Neuronal stem cell (in vitro differentiated cells): ENCODE data around the gene ZNF525.
"Not testable (repeated sequence)": the region's sequence is repeated elsewhere in the genome, so short reads cannot be mapped to it uniquely, and the experiment has no call there.

Experiments used
- DNase-seq: peaks from one replicate; pipeline ENCODE4 v3.0.0-alpha.2; 2013; ENCODE audit warnings: low spot score
- H2AFZ ChIP-seq: one replicate; pipeline ENCODE4 v1.6.1; 2013; ENCODE audit warnings: mild to moderate bottlenecking, low read length, inconsistent platforms
- H2AK5ac ChIP-seq: 2 replicates; pipeline ENCODE4 v1.6.1; 2013; ENCODE audit warnings: low read depth, mild to moderate bottlenecking, inconsistent platforms, low read length, moderate library complexity, mixed read lengths
- H2BK120ac ChIP-seq: 2 replicates; pipeline ENCODE4 v1.6.1; 2013; ENCODE audit warnings: low read depth, mild to moderate bottlenecking, inconsistent platforms, low read length, moderate library complexity, mixed read lengths
- H2BK12ac ChIP-seq: one replicate; pipeline ENCODE4 v1.6.1; 2013; ENCODE audit warnings: low read length, inconsistent platforms
- H2BK15ac ChIP-seq: 2 replicates; pipeline ENCODE4 v1.6.1; 2013; ENCODE audit warnings: mild to moderate bottlenecking, low read length, inconsistent platforms, mixed read lengths
- H2BK5ac ChIP-seq: one replicate; pipeline ENCODE4 v1.6.1; 2013; ENCODE audit warnings: inconsistent platforms, mild to moderate bottlenecking, low read length, moderate library complexity
- H3K14ac ChIP-seq: one replicate; pipeline ENCODE4 v1.6.1; 2013; ENCODE audit warnings: low read length, inconsistent platforms
- H3K18ac ChIP-seq: 2 replicates; pipeline ENCODE4 v1.6.1; 2013; ENCODE audit warnings: low read length, inconsistent platforms
- H3K23ac ChIP-seq: 2 replicates; pipeline ENCODE4 v1.6.1; 2013; ENCODE audit warnings: low read depth, mild to moderate bottlenecking, mixed read lengths, low read length, inconsistent platforms; ENCODE audit not compliant: poor library complexity
- H3K27ac ChIP-seq: replicated peaks from 3 replicates; pipeline ENCODE4 v1.5.1; 2013; ENCODE audit warnings: low read length, inconsistent platforms
- H3K27me3 ChIP-seq, 3 experiments: 2 replicates each; pipeline ENCODE4 v1.6.1; 2013; ENCODE audit warnings: low read length in 3 of 3, mild to moderate bottlenecking in 2 of 3, inconsistent platforms in 1 of 3, low read depth in 1 of 3, mixed read lengths in 1 of 3, moderate library complexity in 1 of 3; ENCODE audit not compliant: control insufficient read depth in 3 of 3, insufficient read depth in 3 of 3
- H3K36me3 ChIP-seq, 2 donors: replicated peaks in 1 of 2; 2 replicates each; pipeline ENCODE4 v1.6.1; 2013; ENCODE audit warnings: low read length in 2 of 2; ENCODE audit not compliant: control insufficient read depth in 2 of 2, insufficient read depth in 2 of 2
- H3K4ac ChIP-seq: 2 replicates; pipeline ENCODE4 v1.6.1; 2013; ENCODE audit warnings: inconsistent platforms, mild to moderate bottlenecking, low read length, moderate library complexity
- H3K4me1 ChIP-seq, 2 donors: 1 replicate in 1 of 2; 2 replicates in 1 of 2; pipeline ENCODE4 v1.6.1; 2013; ENCODE audit warnings: low read length in 2 of 2, low read depth in 1 of 2; ENCODE audit not compliant: control insufficient read depth in 2 of 2, insufficient read depth in 1 of 2
- H3K4me2 ChIP-seq: one replicate; pipeline ENCODE4 v1.6.1; 2013; ENCODE audit warnings: mild to moderate bottlenecking, low read length, inconsistent platforms; ENCODE audit not compliant: insufficient read depth, poor library complexity, severe bottlenecking
- H3K4me3 ChIP-seq, 2 donors: 2 replicates each; pipeline ENCODE4 v1.5.1; 2013; ENCODE audit warnings: low read length in 2 of 2, mild to moderate bottlenecking in 2 of 2, inconsistent platforms in 1 of 2, moderate library complexity in 1 of 2
- H3K79me1 ChIP-seq: one replicate; pipeline ENCODE4 v1.6.1; 2013; ENCODE audit warnings: low read depth, mild to moderate bottlenecking, inconsistent platforms, low read length, moderate library complexity
- H3K9ac ChIP-seq: one replicate; pipeline ENCODE4 v1.6.1; 2013; ENCODE audit warnings: mild to moderate bottlenecking, low read depth, low read length, inconsistent platforms; ENCODE audit not compliant: poor library complexity
- H3K9me3 ChIP-seq, 2 donors: replicated peaks in 1 of 2; 2 replicates each; pipeline versions ENCODE3 to v1.6.1; 2013; ENCODE audit warnings: low read length in 2 of 2, mild to moderate bottlenecking in 2 of 2, inconsistent platforms in 1 of 2, low read depth in 1 of 2, mixed read lengths in 1 of 2, moderate library complexity in 1 of 2; ENCODE audit not compliant: control insufficient read depth in 2 of 2, insufficient read depth in 1 of 2
- H4K8ac ChIP-seq: one replicate; pipeline ENCODE4 v1.6.1; 2013; ENCODE audit warnings: low read depth, mild to moderate bottlenecking, inconsistent platforms, low read length, moderate library complexity
- H4K91ac ChIP-seq: one replicate; pipeline ENCODE4 v1.6.1; 2013; ENCODE audit warnings: low read length, low read depth, mild to moderate bottlenecking, inconsistent platforms; ENCODE audit not compliant: poor library complexity
- WGBS, 2 donors: extraction: QIAGEN DNeasy Blood & Tissue Kit; methylation state at CpG; one replicate each; pipeline ENCODE4 v1.1.7; 2013; ENCODE audit warnings: missing lambda C conversion rate in 2 of 2, mixed read lengths in 1 of 2; ENCODE audit not compliant: insufficient read length in 2 of 2, insufficient replicate concordance in 1 of 2; ENCODE audit errors: extremely low coverage in 2 of 2; 5-methylcytosine and 5-hydroxymethylcytosine counted together

The ZNF525 gene

GRCh38 chr19:53357821-53358581, 7.5 kb upstream of the ZNF525 start:
- no peak overlapping the region for H3K23ac ChIP-seq
- no peak overlapping the region for H4K8ac ChIP-seq
- no peaks in the 10 kb centered on the region for H3K79me1 ChIP-seq
- H2BK120ac ChIP-seq = no peak overlapping the region
- H3K36me3 ChIP-seq = peaks cover under 1 to 22% of the 10 kb centered on the region in 2 donors
- no peak overlapping the region for H3K27ac ChIP-seq
- no peak overlapping the region for H3K18ac ChIP-seq
- no peak overlapping the region for H3K4ac ChIP-seq
- no peak overlapping the region for H3K4me2 ChIP-seq
- no peaks in the 10 kb centered on the region for H3K4me1 ChIP-seq
- no peak overlapping the region for H2BK12ac ChIP-seq
- H4K91ac ChIP-seq = no peak overlapping the region
- H2BK15ac ChIP-seq = no peak overlapping the region
- H3K14ac ChIP-seq = no peak overlapping the region
- no peak overlapping the region for H3K9ac ChIP-seq
- WGBS, 2 donors = no CpG with 5 or more reads among the region's 35 CpGs
- H2AK5ac ChIP-seq = no peak overlapping the region
- no peak overlapping the region for H2AFZ ChIP-seq
- peaks cover 10 to 42% of the 10 kb centered on the region in 2 donors for H3K9me3 ChIP-seq
- no peak for DNase-seq
- no peaks in the 10 kb centered on the region for H3K27me3 ChIP-seq
- no peak overlapping the region for H3K4me3 ChIP-seq
- H2BK5ac ChIP-seq = no peak overlapping the region

GRCh38 chr19:53360056-53360455, 5.4 kb upstream of the ZNF525 start:
- not testable (repeated sequence) for H4K91ac ChIP-seq, H3K79me1 ChIP-seq, H3K4me2 ChIP-seq, H4K8ac ChIP-seq, H2BK120ac ChIP-seq, H2AFZ ChIP-seq, DNase-seq, H3K36me3 ChIP-seq, H2BK15ac ChIP-seq, H3K14ac ChIP-seq, H3K9ac ChIP-seq, H3K4ac ChIP-seq, H3K4me3 ChIP-seq, H3K18ac ChIP-seq, H2BK12ac ChIP-seq, H3K4me1 ChIP-seq, H3K27me3 ChIP-seq, H3K23ac ChIP-seq, H3K27ac ChIP-seq, H2AK5ac ChIP-seq, H2BK5ac ChIP-seq
- WGBS, 2 donors = no CpG with 5 or more reads among the region's 10 CpGs
- H3K9me3 ChIP-seq = peaks cover 8 to 26% of the 10 kb centered on the region in 2 donors

GRCh38 chr19:53365899-53366493, 491 bp downstream of the ZNF525 start:
- peaks cover 0 to 3% of the 10 kb centered on the region in 2 donors for H3K4me1 ChIP-seq
- no peak for DNase-seq
- no CpG with 5 or more reads among the region's 32 CpGs for whole genome bisulfite sequencing, 2 donors

GRCh38 chr19:53372196-53372595, 6.7 kb downstream of the ZNF525 start:
- no peak overlapping the region for H3K23ac ChIP-seq
- H3K18ac ChIP-seq = no peak overlapping the region
- H3K4me1 ChIP-seq = no peaks in the 10 kb centered on the region
- H2BK15ac ChIP-seq = no peak overlapping the region
- H2AK5ac ChIP-seq = no peak overlapping the region
- no peak overlapping the region for H2BK5ac ChIP-seq
- no peaks in the 10 kb centered on the region for H3K27me3 ChIP-seq
- no peak overlapping the region for H3K4ac ChIP-seq
- no peak overlapping the region for H2BK12ac ChIP-seq
- no peaks in the 10 kb centered on the region for H3K9me3 ChIP-seq
- no peak overlapping the region for H3K14ac ChIP-seq
- H3K9ac ChIP-seq = no peak overlapping the region
- no peak overlapping the region for H2BK120ac ChIP-seq
- H3K4me2 ChIP-seq = no peak overlapping the region
- no peak overlapping the region for H3K4me3 ChIP-seq
- WGBS, 2 donors = no CpG with 5 or more reads among the region's 4 CpGs
- DNase-seq = no peak
- peaks cover 0 to 12% of the 10 kb centered on the region in 2 donors for H3K36me3 ChIP-seq
- H4K91ac ChIP-seq = no peak overlapping the region
- H4K8ac ChIP-seq = no peak overlapping the region
- H2AFZ ChIP-seq = no peak overlapping the region
- H3K79me1 ChIP-seq = peaks cover 4% of the 10 kb centered on the region
- H3K27ac ChIP-seq = no peak overlapping the region

More at GRCh38 chr19:53365899-53366493, 491 bp downstream of the ZNF525 start:
- Histone ChIP-seq H3K23ac (peak overlapping the region; percentile 31), H3K9ac (peak overlapping the region; percentile 91), H4K8ac (no peak overlapping the region), H3K14ac (no peak overlapping the region), H2AFZ (peak overlapping the region; percentile 94), H3K36me3 (no peaks in the 10 kb centered on the region), H4K91ac (no peak overlapping the region), H2BK15ac (no peak overlapping the region), H3K18ac (no peak overlapping the region), H2BK5ac (no peak overlapping the region), H3K27ac (no peak overlapping the region), H2AK5ac (no peak overlapping the region), H3K4ac (no peak overlapping the region), H3K4me3 (peak overlapping the region; percentile 55 to 92), H3K79me1 (no peaks in the 10 kb centered on the region), H3K9me3 (peaks cover 0 to 4% of the 10 kb centered on the region in 2 donors), H2BK120ac (no peak overlapping the region), H3K27me3 (no peaks in the 10 kb centered on the region), H2BK12ac (no peak overlapping the region), H3K4me2 (peak overlapping the region; percentile 80)
